LNCAP (cell line): ENCODE measurements around the gene CDC42BPA.

Experiments
- CTCF ChIP-seq: fragments of 450-650 bp; IDR thresholded peaks from 2 replicates; pipeline ENCODE4 v1.5.1; 2017; ENCODE audit warnings: mild to moderate bottlenecking

CDC42BPA gene

GRCh38 chr1:227190321-227190720 is 128.0 kb downstream of the CDC42BPA start:
- TF ChIP-seq CTCF = no peak

- no peak for TF ChIP-seq CTCF
Measured at GRCh38 chr1:227185291-227185690, 133.0 kb downstream of the CDC42BPA start.

GRCh38 chr1:227182012-227182411 is 136.3 kb downstream of the CDC42BPA start:
- no peak for TF ChIP-seq CTCF

- TF ChIP-seq CTCF = no peak
Measured at GRCh38 chr1:227175611-227176010, 142.7 kb downstream of the CDC42BPA start.

GRCh38 chr1:227174164-227174563 is 144.1 kb downstream of the CDC42BPA start:
- no peak for TF ChIP-seq CTCF

GRCh38 chr1:227170361-227171166 is 147.7 kb downstream of the CDC42BPA start:
- no peak for TF ChIP-seq CTCF

GRCh38 chr1:227169343-227169742 is 148.9 kb downstream of the CDC42BPA start:
- no peak for TF ChIP-seq CTCF
